SK-N-SH (cell line): Measurements from ENCODE around the gene FGD6.

Source experiments
- EP300 ChIP-seq, 2 experiments: IDR thresholded peaks; 2 replicates each; pipeline versions ENCODE4 v1.4.0 to v1.6.1; 2012; ENCODE audit warnings: borderline replicate concordance in 1 of 2, low read depth in 1 of 2, low read length in 1 of 2
- FOSL2 ChIP-seq: IDR thresholded peaks from 2 replicates; pipeline ENCODE4 v1.4.0; 2012; ENCODE audit warnings: low read depth, mild to moderate bottlenecking, moderate library complexity, borderline replicate concordance
- FOXM1 ChIP-seq: IDR thresholded peaks from 2 replicates; pipeline ENCODE4 v1.4.0; 2012; ENCODE audit warnings: low read depth, mild to moderate bottlenecking
- MAX ChIP-seq: IDR thresholded peaks from 2 replicates; pipeline ENCODE4 v1.4.0; 2012; ENCODE audit warnings: low read depth
- RAD21 ChIP-seq: IDR thresholded peaks from 2 replicates; pipeline ENCODE4 v1.6.1; 2012; ENCODE audit warnings: mild to moderate bottlenecking, low read length
- RFX5 ChIP-seq: IDR thresholded peaks from 2 replicates; pipeline ENCODE4 v1.6.1; 2012; ENCODE audit warnings: mild to moderate bottlenecking, improper control_type of control experiment, low read length
- TCF12 ChIP-seq: IDR thresholded peaks from 2 replicates; pipeline ENCODE4 v1.4.0; 2012
- YY1 ChIP-seq: IDR thresholded peaks from 2 replicates; pipeline ENCODE4 v1.4.0; 2012; ENCODE audit warnings: low read depth, mild to moderate bottlenecking
- TF ChIP-seq, protein P1 (sequence below): IDR thresholded peaks from 2 replicates; pipeline ENCODE4 v1.4.0; 2012; ENCODE audit warnings: low read depth, borderline replicate concordance
- TF ChIP-seq, protein P2 (sequence below): fragments of 200-600 bp; sonication (generic); IDR thresholded peaks from 2 replicates; pipeline ENCODE4 v1.6.1; 2017; ENCODE audit warnings: antibody characterized with exemption, mild to moderate bottlenecking, moderate library complexity
- TF ChIP-seq, protein P3 (sequence below): IDR thresholded peaks from 2 replicates; pipeline ENCODE4; 2012

DNA sequence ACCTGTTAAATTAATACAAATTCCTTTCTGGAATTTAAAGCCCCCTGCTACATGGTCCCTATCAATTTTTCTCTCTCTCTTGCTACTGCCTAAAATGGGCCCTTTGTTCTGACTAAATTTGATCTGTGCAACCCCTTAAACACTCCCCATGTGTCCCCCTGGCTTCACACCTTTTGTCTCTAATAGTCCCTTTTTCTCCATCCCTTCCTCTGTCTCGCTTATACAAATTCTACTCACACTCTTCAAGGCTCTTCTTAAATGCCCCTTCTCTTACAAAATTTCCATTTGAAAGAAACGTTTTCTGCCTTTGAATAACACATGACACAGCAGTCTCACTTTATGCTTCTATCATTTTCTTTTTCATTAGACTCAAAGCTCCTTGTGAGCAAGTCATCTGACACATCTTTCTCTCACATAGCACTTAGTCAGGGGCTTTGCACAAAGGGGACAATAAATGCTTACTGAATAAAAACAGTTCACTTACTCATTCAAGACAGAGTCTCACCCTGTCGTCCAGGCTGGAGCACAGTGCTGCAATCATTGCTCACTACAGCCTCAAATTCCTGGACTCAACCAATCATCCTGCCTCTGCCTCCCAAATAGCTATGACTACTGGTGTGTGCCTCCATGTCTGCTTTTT lies 102.4 kb downstream of the FGD6 start:
- TF ChIP-seq, protein P1, sequence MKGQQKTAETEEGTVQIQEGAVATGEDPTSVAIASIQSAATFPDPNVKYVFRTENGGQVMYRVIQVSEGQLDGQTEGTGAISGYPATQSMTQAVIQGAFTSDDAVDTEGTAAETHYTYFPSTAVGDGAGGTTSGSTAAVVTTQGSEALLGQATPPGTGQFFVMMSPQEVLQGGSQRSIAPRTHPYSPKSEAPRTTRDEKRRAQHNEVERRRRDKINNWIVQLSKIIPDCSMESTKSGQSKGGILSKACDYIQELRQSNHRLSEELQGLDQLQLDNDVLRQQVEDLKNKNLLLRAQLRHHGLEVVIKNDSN, result no peak
- no peak for TF ChIP-seq EP300 (IDR thresholded peaks at IDR 0.05; ENCODE audit: borderline replicate concordance in 1 of 2, low read depth in 1 of 2, low read length in 1 of 2)
- TF ChIP-seq RAD21, result no peak
- TF ChIP-seq, protein P2, sequence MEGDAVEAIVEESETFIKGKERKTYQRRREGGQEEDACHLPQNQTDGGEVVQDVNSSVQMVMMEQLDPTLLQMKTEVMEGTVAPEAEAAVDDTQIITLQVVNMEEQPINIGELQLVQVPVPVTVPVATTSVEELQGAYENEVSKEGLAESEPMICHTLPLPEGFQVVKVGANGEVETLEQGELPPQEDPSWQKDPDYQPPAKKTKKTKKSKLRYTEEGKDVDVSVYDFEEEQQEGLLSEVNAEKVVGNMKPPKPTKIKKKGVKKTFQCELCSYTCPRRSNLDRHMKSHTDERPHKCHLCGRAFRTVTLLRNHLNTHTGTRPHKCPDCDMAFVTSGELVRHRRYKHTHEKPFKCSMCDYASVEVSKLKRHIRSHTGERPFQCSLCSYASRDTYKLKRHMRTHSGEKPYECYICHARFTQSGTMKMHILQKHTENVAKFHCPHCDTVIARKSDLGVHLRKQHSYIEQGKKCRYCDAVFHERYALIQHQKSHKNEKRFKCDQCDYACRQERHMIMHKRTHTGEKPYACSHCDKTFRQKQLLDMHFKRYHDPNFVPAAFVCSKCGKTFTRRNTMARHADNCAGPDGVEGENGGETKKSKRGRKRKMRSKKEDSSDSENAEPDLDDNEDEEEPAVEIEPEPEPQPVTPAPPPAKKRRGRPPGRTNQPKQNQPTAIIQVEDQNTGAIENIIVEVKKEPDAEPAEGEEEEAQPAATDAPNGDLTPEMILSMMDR, result no peak
- no peak for TF ChIP-seq FOXM1
- TF ChIP-seq MAX, result no peak
- TF ChIP-seq RFX5, result no peak
- no peak for TF ChIP-seq FOSL2
- no peak for TF ChIP-seq YY1
- TF ChIP-seq TCF12, result no peak
- TF ChIP-seq, protein P3, sequence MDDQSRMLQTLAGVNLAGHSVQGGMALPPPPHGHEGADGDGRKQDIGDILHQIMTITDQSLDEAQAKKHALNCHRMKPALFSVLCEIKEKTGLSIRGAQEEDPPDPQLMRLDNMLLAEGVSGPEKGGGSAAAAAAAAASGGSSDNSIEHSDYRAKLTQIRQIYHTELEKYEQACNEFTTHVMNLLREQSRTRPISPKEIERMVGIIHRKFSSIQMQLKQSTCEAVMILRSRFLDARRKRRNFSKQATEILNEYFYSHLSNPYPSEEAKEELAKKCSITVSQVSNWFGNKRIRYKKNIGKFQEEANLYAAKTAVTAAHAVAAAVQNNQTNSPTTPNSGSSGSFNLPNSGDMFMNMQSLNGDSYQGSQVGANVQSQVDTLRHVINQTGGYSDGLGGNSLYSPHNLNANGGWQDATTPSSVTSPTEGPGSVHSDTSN, result no peak
